GM08714 (cell line): Measurements from ENCODE around the gene GALNT16.
"Not testable (repeated sequence)": the region's sequence is repeated elsewhere in the genome, so short reads cannot be mapped to it uniquely, and the experiment has no call there.

Experiments
- H3K4me3 ChIP-seq: fragments of 200-500 bp; sonication (Bioruptor generic); 2 replicates; pipeline ENCODE4 v1.5.1; 2014; ENCODE audit warnings: mild to moderate bottlenecking, low read length, inconsistent platforms
- ZNF274 ChIP-seq: IDR thresholded peaks from 2 replicates; pipeline ENCODE4 v1.6.1; 2012; ENCODE audit warnings: mild to moderate bottlenecking, low read depth, low read length

GALNT16 gene

DNA sequence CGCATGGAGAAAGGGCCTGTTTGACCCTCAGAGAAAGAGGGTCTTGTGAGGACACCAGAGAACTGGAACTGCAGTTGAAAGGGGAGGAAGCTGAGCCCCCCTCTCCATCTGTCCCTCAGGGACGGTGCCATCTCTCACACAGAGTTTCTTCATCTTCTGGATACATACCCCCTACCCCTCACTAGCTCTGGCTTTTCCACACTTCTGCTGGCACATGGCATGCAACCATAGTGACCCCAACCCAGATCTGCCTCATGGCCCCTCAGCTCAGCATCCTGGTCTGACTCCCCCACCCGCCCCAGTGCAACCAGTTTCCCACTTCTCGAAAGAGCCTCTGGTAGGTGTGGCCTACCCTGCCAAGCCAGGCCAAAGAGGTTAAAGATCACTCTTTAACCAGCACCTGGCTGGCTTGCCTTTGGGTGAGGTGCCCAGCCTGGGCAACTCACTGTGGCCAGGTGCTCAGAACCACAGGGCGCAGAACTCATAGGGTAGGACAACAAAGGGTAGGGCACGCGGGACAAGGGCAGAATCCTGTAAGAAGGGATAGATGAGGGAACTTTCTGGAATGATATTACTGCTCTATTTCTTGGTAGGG is 25.8 kb downstream of the GALNT16 start:
- H3K4me3 ChIP-seq = no peak overlapping the region
- no peak for TF ChIP-seq ZNF274

DNA sequence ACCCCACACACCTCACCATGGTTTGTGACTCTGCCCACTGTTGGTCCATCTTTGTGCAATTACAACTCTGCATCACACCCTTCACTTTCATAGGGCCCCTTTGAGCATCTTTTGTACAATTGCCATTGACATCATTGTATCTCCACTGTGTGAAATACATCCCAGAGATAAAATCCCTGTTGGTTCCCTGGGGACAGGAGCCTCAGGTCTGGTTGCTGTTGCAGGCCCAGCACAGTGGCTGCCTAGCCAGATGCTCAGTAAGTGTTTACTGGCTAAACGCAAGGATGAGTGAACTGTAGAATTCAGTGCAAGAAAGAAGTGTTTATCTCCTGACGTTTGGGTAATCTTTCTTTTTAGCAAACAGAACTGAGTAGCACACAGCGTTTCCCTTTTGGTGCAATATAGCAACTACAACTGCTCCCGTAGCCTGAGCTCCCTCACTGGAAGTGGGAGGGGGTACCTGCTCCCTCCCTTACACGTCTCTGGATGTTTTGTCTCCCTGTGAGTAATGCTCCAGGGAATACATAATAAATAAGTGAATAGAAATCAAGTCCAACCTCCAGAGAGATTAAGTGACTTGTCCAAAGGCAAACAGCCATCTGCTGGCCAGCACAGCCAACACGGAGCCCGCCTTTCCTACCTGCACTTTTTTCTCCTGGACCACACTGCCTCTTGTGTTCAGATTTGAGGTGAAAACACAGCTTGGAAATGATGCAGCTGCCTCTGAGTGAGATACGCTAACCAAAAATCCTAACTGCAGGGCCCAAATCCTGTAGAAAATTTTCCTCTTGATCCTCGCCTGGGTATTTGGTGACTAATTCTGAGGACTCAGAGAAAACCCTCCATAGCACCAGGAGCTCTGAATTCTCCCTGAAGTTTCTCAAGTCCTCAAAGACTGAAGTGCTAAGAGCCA is 27.4 kb downstream of the GALNT16 start:
- no peak overlapping the region for H3K4me3 ChIP-seq
- TF ChIP-seq ZNF274 = no peak

DNA sequence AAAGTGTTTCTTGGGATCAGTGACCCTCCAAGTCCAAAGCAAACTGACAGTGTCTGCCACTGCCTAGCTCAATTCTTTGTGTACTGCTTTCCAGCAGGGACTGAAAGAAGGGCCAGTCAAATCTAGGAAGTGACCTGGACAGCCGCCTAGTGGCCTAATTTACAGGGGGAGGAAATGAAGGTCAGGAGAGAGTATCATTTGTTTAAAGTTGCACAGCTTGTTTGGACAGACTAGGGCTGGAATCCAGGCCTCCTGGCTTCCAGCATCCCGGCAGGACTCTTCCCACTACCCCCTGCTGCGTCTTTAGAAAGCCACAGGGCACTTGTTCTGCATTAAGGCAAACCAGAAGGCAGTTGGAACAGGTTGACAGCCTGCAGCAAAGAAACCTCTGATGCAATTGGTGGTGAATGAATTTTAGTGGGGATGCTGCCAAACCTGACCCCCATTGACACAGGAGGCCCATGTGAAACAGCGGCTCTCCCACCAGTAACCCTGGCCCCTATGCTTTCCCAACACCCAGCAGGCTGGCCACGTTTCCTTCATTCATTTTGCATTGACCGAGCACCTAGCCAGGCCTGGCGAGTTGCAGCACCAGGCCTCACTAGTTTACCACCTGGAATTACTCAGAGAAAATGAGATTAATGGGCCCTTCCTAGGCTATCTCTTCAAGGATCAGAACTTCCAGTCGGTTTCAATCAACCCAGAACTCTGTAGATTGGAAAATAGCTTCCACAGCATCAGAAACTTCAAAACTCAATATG is 28.2 kb downstream of the GALNT16 start:
- TF ChIP-seq ZNF274 = no peak
- no peak overlapping the region for H3K4me3 ChIP-seq

DNA sequence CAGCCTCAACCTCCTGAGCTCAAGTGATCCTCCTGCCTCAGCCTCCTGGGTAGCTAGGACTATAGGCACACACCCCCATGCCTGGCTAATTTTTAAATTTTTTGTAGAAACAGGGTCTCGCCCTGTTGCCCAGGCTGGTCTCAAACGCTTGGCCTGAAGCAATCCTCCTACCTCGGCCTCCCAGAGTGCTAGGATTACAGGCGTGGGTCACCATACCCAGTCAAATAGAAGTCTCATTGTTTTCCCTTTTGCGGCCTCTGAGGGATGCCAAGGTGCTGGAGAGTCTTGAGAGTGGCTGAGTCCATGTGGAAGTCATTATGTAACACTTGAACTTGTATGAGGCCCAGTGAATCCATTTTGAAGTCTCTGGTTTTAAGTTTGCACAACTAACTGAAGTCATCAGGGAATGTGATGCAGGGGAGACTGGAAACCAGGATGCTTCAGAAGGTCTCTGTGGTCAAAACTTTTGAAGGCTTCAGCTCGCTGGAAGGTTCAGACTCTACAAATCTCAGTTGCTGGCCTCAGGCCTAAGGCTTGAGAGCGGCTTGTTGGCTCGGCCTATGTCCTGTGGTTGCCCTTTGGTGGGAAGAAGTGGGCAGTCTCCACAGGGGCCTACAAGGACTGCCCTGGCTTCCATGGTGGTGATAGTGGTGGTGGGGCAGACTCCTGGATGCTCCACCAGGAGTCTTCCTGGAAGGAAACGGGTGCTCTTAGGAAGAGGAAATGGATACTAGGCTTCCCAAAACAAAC is 29.2 kb downstream of the GALNT16 start:
- TF ChIP-seq ZNF274 = no peak
- H3K4me3 ChIP-seq = no peak overlapping the region

DNA sequence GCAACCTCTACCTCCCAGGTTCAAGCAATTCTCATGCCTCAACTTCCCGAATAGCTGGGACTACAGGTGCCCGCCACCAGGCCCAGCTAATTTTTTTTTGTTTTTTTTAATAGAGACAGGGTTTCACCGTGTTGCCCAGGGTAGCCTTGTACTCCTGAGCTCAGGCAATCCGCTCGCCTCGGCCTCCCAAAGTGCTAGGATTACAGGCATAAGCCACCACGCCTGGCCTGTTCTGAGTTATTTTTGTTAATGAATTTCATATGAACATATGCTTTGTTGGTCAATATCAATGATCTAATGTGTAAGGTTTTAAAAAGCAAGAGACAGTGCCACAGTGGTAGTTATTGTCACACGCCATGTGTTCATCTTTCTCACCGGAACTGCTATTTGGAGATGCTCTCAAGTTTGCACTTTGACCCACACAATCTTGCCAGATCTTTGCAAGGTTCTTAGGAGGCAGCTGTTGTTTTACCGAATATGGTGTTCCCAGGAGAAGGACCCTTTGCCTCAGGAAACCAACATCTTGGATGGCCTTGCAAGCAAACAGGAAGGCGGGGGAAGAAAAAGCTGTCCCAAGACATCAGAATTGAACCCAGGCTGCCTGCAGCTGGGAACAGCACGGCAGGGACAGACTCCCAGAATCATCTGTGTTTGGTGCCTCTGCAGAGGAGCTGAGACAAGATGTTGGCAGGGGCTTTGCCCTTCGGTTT is 30.0 kb downstream of the GALNT16 start:
- no peak for TF ChIP-seq ZNF274
- no peak overlapping the region for H3K4me3 ChIP-seq

DNA sequence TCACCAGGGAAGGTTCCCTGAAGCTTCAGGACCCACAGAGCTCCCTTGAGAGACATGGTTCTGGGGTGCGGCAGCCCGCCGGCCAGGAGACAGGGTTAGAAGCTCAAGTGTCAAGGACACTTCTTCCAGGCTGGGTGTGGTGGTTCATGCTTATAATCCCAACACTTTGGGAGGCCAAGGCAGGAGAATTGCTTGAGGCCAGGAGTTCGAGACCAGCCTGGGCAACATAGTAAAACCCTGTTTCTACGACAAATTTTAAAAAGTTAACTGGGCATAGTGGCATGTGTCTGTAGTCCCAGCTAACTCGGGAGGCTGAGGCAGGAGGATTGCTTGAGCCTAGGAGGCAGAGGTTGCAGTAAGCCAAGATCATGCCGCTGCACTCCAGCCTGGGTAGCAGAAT is 30.9 kb downstream of the GALNT16 start:
- H3K4me3 ChIP-seq = not testable (repeated sequence)

DNA sequence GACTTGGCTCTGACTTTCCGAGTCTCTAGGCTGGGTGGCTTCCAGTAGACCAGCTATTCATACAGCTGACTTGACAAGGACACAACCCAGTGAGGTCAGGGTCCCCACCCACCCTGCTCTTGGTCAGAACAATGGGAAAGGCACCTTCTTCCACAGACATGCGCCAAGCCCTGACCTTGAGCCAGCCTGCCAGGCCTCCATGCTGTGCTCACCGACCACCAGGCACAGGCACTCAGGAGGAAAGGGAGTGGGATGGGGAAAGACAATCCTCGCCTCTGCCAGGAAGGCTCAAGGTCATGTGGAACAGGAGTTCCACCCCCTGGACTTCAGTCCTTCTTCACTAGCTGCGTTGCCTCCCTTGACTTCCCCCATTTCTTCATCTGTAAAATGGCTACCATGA is 31.4 kb downstream of the GALNT16 start:
- no peak overlapping the region for H3K4me3 ChIP-seq
- no peak for TF ChIP-seq ZNF274

DNA sequence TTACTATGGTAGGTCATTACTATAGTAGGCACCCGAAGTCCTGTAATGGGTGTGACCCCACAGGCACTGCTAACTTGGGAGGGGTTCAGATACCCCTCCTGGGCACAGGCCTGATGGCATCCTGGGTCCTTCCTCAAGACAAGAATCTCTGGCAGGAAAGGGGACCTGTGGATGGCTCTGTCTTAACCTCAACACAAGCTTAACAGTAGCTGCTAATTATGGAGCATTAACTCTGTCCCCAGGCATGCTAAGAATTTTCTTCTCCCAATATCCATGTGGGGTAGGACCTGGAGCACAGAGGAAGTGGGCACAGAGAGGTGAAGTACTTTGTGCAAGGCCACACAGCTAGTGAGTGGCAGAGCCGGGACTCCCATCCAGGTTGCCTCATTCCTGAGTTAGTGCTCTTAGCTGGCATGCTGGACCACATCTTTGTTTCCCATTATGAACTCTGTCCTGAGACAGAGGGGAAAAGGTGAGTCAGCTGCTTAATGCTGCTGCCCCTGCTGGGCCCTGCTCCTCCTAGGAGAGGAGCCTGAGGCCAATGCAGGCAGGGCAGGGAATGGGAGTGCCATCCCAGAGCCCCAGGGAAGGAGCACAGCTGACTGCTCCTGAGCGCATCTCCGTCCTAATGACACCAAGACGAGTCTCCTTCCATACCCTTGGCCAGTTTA is 32.1 kb downstream of the GALNT16 start:
- TF ChIP-seq ZNF274 = no peak
- no peak overlapping the region for H3K4me3 ChIP-seq

DNA sequence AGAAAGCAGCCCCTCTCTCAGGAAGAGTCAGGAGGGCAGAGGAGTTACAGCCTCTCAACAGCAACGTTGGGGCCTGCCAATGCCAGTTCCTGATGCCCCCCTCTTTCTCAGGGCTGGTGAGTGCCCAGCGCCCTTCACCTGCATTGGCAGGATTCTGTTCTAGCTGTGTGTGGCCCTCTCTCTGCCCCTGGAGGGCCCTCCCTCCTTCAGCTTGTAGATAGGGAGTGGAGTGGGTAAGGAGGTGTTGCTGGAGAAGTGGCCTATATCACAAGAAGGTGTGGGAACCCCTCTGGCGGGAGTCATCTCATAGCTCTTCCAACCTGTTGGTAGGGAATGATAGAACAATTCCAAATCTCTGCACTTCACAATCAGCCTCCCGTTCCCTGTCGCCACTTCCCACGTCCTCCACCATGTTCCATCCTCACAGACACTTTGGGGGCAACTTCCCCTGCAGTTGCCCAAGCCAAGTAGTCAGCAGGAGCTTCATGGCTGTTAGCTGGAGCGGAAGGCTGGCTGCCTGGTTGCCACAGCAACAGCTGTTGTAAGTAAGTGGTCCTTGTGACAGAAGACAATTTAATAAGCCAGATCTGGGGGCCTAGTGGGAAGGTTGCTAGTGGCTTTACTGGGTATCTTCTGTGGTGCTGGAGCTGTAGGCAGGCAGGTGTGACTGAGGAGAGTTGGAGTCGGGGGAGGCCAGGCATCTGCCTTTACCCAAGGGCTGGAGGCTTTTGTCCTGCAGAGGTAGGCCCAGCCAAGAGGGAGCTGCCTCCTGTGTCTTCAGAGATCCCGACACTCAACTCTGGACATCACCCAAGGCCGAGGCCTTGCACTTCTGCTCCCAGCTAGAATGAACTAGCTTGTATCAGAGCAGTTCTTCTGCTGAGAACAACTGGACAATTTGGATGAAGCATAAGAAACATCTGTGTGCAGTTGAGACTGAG is 38.4 kb downstream of the GALNT16 start:
- TF ChIP-seq ZNF274 = no peak
- H3K4me3 ChIP-seq = no peak overlapping the region

DNA sequence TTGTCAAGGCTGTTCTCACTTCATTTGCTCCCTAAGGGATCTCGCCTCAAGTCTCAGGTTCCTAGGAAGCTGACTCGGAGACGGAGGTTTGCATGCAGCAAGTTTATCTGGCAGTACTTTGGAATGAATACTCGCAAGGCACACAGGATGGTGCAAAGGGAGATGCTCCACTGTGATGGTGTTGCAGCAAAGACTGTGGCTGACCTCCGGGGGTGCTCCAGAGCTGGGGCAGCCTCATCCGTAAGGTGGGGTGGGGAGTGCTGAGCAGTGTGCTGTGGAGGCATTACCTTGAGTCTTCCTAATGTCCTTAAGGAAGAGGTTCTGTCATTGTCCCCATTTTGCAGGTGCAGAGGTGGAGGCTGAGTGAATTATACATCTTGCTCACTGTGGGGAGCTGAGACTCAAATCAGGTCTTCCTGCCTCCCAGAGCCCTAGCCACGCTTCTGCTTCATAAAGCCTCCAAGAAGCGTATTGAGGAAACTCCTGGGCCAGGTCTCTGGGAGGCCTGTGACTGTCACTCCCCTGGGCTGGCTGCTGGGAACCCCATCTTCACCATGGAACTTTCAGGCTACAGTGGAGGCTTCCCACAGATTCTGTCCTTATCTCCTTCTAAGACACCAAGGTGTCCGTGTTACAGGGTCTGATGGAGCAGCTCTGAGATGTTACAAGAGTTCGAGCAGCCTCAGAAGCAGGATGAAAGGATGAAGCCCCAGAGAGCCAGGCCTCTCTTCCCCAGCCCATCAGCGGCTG is 39.5 kb downstream of the GALNT16 start:
- TF ChIP-seq ZNF274 = no peak
- H3K4me3 ChIP-seq = no peak overlapping the region

DNA sequence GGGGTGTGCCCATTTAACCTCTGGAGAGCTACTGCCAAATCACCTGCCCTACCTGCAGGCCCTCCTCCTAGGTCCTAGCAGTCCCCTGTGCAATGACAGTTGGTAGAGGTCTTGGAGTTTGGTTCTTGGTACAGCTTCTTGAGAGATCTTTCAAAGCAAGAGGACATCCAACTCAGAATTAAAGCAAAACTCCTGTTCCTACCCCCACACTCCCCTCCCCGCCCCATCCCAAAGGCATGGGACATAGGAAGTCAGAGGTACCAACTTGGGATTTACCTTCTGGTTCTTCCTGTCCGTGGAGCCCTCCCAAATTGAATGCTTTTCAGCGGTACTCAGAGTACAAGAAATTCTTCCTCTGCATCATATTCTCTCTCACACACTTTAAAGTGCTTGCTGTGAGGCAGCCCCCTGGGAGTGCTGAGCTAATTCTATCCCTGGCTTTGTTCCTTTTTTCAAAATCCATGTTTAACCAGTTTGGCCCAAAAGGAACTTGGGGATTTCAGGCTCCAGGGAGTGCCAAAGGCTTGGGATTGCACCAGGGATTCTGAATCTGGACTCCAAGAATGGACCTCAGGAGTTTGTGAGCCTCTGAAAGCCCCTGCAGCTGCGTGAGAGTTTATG is 40.8 kb downstream of the GALNT16 start:
- H3K4me3 ChIP-seq = no peak overlapping the region
- TF ChIP-seq ZNF274 = no peak
